Renal cortex interstitium (tissue), 11 donors: ENCODE results near the gene JAZF1. TPM values are rescaled to one million over a fixed set of nuclear protein-coding genes. Genes with fewer than 3 reads are reported as not detected.

Experiments
- DNase-seq, 11 donors: peaks; one replicate each; pipeline ENCODE4 v3.0.0-alpha.2; 2013; ENCODE audit warnings: low read depth in 9 of 11, low spot score in 4 of 11; ENCODE audit errors: extremely low read depth in 1 of 11
- polyA plus RNA-seq, 3 donors: library from polyadenylated mRNA; unstranded; fragments of 120-200 nt; gene quantifications; one replicate each; pipeline ENCODE4 v1.2.1, GENCODE V29; 2013; ENCODE audit not compliant: insufficient read length in 3 of 3

Gene JAZF1
- polyA plus RNA-seq, 3 donors: 11.2 to 14.4 (median 13.8) TPM

- DNase-seq: no peak
These were observed 210.2 kb downstream of the JAZF1 start for GRCh38 chr7:27970350-27970749.

GRCh38 chr7:27969346-27969745 is 211.2 kb downstream of the JAZF1 start:
- DNase-seq: no peak

- DNase-seq: no peak
These were observed 213.0 kb downstream of the JAZF1 start for GRCh38 chr7:27967639-27968038.

- DNase-seq: no peak
These were observed 214.3 kb downstream of the JAZF1 start for GRCh38 chr7:27966219-27966780.

- no peak for DNase-seq
These were observed 214.9 kb downstream of the JAZF1 start for GRCh38 chr7:27965650-27966049.

GRCh38 chr7:27964820-27965219 is 215.8 kb downstream of the JAZF1 start:
- no peak for DNase-seq

- DNase-seq: no peak
These were observed 217.5 kb downstream of the JAZF1 start for GRCh38 chr7:27963056-27963455.

GRCh38 chr7:27962273-27962672 is 218.3 kb downstream of the JAZF1 start:
- no peak for DNase-seq

- DNase-seq: no peak
These were observed 219.3 kb downstream of the JAZF1 start for GRCh38 chr7:27961255-27961654.

- DNase-seq: no peak
These were observed 220.2 kb downstream of the JAZF1 start for GRCh38 chr7:27960415-27960814.

- DNase-seq: no peak
These were observed 221.6 kb downstream of the JAZF1 start for GRCh38 chr7:27958933-27959548.

GRCh38 chr7:27955596-27955995 is 225.0 kb downstream of the JAZF1 start:
- no peak for DNase-seq

- no peak for DNase-seq
These were observed 225.6 kb downstream of the JAZF1 start for GRCh38 chr7:27955011-27955410.

GRCh38 chr7:27953777-27954176 is 226.8 kb downstream of the JAZF1 start:
- no peak for DNase-seq

GRCh38 chr7:27953361-27953760 is 227.2 kb downstream of the JAZF1 start:
- DNase-seq: no peak

- no peak for DNase-seq
These were observed 227.9 kb downstream of the JAZF1 start for GRCh38 chr7:27952456-27953285.

- no peak for DNase-seq
These were observed 230.5 kb downstream of the JAZF1 start for GRCh38 chr7:27950123-27950522.

GRCh38 chr7:27948861-27949260 is 231.7 kb downstream of the JAZF1 start:
- DNase-seq: no peak

- DNase-seq: peak in 7 of 11 donors; percentile 31 to 69 (median 61)
These were observed 232.9 kb downstream of the JAZF1 start for GRCh38 chr7:27947586-27948278.

GRCh38 chr7:27946351-27946750 is 234.2 kb downstream of the JAZF1 start:
- DNase-seq: no peak
